Measurements from ENCODE around the gene SPHK2.
"Not testable (repeated sequence)": the region's sequence is repeated elsewhere in the genome, so short reads cannot be mapped to it uniquely, and the experiment has no call there.

SPHK2 gene

DNA sequence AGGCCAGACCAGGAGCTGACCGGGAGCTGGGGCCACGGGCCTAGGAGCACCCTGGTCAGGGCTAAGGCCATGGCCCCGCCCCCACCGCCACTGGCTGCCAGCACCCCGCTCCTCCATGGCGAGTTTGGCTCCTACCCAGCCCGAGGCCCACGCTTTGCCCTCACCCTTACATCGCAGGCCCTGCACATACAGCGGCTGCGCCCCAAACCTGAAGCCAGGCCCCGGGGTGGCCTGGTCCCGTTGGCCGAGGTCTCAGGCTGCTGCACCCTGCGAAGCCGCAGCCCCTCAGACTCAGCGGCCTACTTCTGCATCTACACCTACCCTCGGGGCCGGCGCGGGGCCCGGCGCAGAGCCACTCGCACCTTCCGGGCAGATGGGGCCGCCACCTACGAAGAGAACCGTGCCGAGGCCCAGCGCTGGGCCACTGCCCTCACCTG, 6.6 kb downstream of the SPHK2 start:
- no peak for DNase-seq

GRCh38 chr19:48627201-48627864, 8.0 kb downstream of the SPHK2 start:
- peak; percentile 51 for DNase-seq

- no peak for DNase-seq
Observed at GRCh38 chr19:48627865-48628314, 8.6 kb downstream of the SPHK2 start.

- DNase-seq, result no peak
Observed at GRCh38 chr19:48628486-48629296, 9.4 kb downstream of the SPHK2 start.

- DNase-seq, result no peak
Observed at GRCh38 chr19:48629297-48629598, 9.9 kb downstream of the SPHK2 start.

DNA sequence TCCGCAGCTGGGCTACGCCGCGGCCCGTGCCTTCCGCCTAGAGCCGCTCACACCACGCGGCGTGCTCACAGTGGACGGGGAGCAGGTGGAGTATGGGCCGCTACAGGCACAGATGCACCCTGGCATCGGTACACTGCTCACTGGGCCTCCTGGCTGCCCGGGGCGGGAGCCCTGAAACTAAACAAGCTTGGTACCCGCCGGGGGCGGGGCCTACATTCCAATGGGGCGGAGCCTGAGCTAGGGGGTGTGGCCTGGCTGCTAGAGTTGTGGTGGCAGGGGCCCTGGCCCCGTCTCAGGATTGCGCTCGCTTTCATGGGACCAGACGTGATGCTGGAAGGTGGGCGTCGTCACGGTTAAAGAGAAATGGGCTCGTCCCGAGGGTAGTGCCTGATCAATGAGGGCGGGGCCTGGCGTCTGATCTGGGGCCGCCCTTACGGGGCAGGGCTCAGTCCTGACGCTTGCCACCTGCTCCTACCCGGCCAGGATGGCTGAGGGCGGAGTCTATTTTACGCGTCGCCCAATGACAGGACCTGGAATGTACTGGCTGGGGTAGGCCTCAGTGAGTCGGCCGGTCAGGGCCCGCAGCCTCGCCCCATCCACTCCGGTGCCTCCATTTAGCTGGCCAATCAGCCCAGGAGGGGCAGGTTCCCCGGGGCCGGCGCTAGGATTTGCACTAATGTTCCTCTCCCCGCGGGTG, 10.4 kb downstream of the SPHK2 start:
- peak; percentile 68 for DNase-seq

DNA sequence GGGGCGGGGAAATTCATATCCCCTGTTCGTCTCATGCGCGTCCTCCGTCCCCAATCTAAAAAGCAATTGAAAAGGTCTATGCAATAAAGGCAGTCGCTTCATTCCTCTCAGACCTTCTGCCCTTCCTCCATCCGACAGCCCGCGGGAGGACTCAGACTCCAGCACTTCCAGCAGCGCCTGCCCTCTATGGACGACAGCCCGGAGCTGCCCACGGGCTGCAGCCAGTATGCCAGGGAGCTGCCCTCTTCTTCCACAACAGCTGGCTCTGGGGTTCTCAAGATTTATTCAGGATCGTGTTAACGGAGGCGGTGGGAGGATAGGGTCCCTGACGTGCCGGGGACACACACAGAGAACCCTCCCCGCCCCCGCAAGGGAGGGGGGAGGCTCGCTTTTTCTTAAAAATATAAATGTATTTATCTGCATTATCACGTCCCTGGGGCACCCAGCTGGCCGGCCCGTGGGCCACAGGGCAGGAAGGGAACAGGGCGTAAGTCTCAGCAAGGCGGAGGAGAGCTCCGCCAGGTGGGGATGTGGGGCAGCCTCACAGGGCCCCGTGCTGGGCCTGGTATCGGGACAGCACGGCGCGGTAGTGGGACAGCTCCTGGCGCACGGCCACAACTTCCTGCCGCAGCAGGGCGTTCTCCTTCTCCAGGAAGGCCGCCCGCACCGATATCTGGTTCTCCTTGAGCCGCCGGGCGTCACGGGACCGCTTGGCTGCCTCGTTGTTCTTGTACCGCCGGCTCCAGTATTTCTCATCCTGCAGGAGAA, 11.2 kb downstream of the SPHK2 start:
- DNase-seq, result no peak

DNA sequence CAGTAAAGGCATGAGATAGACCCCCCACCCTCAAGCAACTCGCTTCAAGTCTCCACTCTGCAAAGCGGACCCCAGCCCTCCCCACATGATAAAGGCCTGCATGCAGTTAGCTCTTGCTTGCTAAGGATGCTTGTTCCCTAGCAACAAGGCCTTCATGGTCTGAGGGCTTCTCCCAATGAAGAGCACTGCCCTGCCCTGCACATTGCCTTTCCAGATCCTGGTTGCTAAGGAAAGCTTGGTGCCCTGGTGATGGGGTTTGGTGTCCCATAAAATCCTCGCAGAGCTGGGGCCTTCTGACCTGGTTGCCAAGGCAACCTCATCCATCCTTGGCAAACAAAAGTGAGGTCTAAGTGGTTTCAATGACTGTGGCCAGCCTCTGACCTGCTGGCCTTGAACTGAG, 11.9 kb downstream of the SPHK2 start:
- DNase-seq, result no peak

DNA sequence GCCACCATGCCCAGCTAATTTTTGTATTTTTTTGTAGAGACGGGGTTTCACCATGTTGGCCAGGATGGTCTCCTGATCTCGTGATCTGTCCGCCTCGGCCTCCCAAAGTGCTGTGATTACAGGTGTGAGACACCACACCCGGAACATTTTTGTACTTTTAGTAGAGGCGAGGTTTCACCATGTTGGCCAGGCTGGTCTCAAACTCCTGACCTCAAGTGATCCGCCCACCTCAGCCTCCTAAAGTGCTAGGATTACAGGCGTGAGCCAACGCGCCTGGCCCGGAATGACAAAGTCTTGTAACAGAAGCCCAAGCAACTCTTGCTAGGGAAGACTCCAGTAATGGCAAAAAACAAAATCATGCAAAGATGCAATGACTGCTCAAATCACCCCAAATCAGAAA, 13.0 kb downstream of the SPHK2 start:
- DNase-seq, result not testable (repeated sequence)

DNA sequence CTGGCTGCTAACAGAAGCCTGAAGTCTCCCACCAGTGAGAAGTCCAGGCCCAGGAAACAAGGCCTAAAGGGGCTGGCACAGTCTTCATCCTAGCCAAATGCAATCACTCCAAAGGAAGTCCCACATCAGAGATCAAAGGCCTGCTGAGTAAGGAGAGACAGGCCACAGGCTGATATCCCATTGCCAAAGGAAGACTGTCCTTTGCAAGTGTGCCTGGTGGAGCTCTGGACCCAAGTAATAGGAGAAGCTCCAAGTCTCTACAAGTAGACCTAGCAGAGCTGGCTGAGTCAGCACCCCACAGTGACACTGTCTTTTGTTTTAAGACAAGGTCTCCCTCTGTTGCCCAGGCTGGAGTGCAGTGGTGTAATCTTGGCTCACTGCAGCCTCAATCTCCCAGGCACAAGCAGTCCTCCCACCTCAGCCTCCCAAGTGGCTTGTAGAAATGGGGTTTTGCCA, 13.4 kb downstream of the SPHK2 start:
- no peak for DNase-seq

DNA sequence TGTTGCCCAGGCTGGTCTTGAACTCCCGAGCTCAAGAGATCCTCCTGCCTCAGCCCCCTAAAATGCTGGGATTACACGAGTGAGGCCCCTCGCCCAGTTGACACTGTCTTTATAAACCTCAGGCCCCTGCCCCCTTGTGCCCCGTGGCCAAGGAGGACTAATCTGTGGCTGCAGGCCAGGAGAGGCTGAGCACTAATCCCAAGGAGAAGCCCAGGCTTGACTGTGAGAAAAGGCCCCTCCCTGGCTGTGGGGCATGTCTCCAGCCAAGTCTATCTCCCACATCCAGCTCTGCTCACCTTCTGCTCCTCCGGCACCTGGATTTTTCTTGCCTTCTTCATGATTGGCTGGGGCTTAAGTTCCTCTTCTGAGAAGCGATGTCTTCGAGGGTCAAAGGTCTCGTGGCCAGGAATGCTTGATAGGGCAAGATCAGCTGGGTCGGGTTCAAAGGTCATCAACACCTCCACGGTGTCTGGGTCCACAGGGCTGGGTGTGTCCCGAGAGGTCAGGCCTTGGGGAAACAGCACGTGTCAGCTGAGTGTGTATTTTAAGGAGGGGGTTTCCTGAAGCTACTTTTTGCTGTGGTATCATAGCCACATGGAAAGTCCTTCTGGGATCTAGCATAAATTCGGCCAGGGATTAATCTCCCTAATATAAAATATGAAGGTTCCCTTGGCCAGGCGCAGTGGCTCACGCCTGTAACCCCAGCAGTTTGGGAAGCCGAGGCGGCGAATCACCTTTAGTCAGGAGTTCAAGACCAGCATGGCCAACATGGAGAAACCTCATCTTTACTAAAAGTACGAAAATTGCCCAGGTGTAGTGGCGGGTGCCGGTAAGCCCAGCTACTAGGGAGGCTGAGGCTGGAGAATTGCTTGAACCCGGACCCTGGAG, 14.1 kb downstream of the SPHK2 start:
- no peak for DNase-seq

DNA sequence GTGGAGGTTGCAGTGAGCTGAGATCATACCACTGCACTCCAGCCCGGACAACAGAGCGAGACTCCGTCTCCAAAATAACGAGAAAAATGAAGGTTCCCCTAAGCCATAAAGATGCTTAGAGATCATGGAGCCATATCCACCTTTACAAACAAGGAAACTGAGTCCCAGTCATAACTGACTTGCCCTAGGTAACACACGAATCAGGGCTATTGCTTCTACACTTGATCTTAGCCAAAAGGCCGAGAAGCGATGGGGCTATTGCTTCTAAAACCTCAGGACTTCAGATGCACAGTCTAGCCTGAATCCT, 14.7 kb downstream of the SPHK2 start:
- DNase-seq, result no peak

GRCh38 chr19:48634424-48635262, 15.3 kb downstream of the SPHK2 start:
- peak; percentile 96 for DNase-seq

- DNase-seq, result peak; percentile 83
Observed at GRCh38 chr19:48635263-48635965, 16.1 kb downstream of the SPHK2 start.

- no peak for DNase-seq
Observed at GRCh38 chr19:48635966-48636858, 16.9 kb downstream of the SPHK2 start.

GRCh38 chr19:48636859-48637448, 17.6 kb downstream of the SPHK2 start, which contains the start of gene DBP:
TSS of gene DBP (minus strand) at chr19:48637379. CDS start at chr19:48636994, 385 bp downstream.
- peak; percentile 52 for DNase-seq

DNA sequence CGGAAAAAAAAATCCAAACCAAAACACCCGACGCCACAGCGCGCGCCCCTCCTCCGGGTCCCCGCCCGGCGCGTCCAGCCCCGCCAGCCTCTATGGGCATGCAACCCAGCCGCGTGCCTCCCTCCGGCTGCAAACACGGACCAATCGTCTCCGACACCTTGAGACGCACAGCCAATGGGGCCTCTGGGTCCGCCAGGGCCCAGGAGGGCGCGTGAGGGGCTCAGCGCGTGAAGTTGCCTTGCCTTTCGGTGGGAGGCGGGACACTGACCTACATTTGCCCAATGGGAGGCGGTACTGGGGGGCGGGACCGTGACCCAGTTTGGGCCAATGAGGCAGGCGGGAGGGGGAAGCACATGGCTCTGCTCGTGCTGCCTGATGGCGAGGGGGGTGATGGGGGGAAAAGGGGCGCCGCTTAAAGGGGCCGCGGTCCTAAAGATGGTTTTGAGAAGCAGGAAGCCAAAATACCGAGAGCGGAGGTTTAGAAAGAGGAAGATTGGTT, 18.2 kb downstream of the SPHK2 start:
- peak; percentile 99 for DNase-seq

- DNase-seq, result peak; percentile 76
Observed at GRCh38 chr19:48637948-48638830, 18.9 kb downstream of the SPHK2 start.

All from stimulated activated CD8-positive, alpha-beta memory T cell treated with anti-CD3 and anti-CD28 coated beads, Interleukin-4, amount 100 ng/mL, for 48 hours (primary cell).